Endothelial cell of umbilical vein (primary cell): ENCODE results near the gene TOR1B. TPM values are rescaled to one million over a fixed set of nuclear protein-coding genes. Genes with fewer than 3 reads are reported as not detected.

ENCODE experiments used
- BruUV-seq: library from RNA; stranded (reverse); fragments of 400-500 nt; replicated peaks from 2 replicates; lab custom pipeline; 2021; lab: Mats Ljungman, UMichigan
- CTCF ChIA-PET: fragments of 300-600, 350-600 bp; sonication (Branson Sonifier 250); formaldehyde crosslinking; loops from one replicate; lab custom pipeline; 2021; ENCODE audit warnings: antibody characterized with exemption, inconsistent platforms; lab: Charles Lee
- POLR2A ChIA-PET: fragments of 300-600, 350-600 bp; sonication (Branson Sonifier 250); formaldehyde crosslinking; loops from one replicate; lab custom pipeline; 2021; ENCODE audit warnings: antibody characterized with exemption, inconsistent platforms; lab: Charles Lee
- DNase-seq: peaks from one replicate; pipeline ENCODE4 v3.0.0-alpha.2; 2011; ENCODE audit warnings: low read depth, low spot score
- FAIRE-seq: peaks from 2 replicates; lab custom pipeline; 2011; peaks lifted over from hg19 to GRCh38; lab: Jason Lieb, UNC
- H2AFZ ChIP-seq: 2 replicates; pipeline ENCODE4 v1.6.0; 2012; ENCODE audit warnings: low read depth, low read length, control low read depth, inconsistent platforms
- H3K27ac ChIP-seq: 2 replicates; pipeline ENCODE4 v1.5.1; 2011; ENCODE audit warnings: low read depth, mild to moderate bottlenecking, control low read depth, low read length, moderate library complexity; ENCODE audit not compliant: insufficient read depth
- H3K27me3 ChIP-seq, 2 experiments: 2 replicates each; pipeline versions ENCODE4 v1.6.0 to v1.6.1; 2011; ENCODE audit warnings: low read length in 2 of 2, mixed read lengths in 1 of 2; ENCODE audit not compliant: control insufficient read depth in 2 of 2, insufficient read depth in 2 of 2
- H3K36me3 ChIP-seq, 2 experiments: 2 replicates in 1 of 2; 3 replicates in 1 of 2; pipeline ENCODE4 v1.5.1; 2011; ENCODE audit warnings: low read length in 2 of 2, mild to moderate bottlenecking in 1 of 2, moderate library complexity in 1 of 2; ENCODE audit not compliant: control insufficient read depth in 2 of 2, insufficient read depth in 2 of 2; ENCODE audit errors: extremely low read depth in 1 of 2
- H3K4me1 ChIP-seq: 3 replicates; pipeline ENCODE4 v1.5.1; 2011; ENCODE audit warnings: mild to moderate bottlenecking, low read length; ENCODE audit not compliant: control insufficient read depth, insufficient read depth; ENCODE audit errors: extremely low read depth
- H3K4me2 ChIP-seq: 2 replicates; pipeline ENCODE4 v1.6.1; 2011; ENCODE audit warnings: low read length, control low read depth, mixed read lengths; ENCODE audit not compliant: insufficient read depth
- H3K4me3 ChIP-seq, 3 experiments: fragments of 200-600 bp in 1 of 3; sonication (generic), shearing (Covaris generic) in 1 of 3; replicated peaks in 1 of 3; 2 replicates each; pipeline ENCODE4 v1.5.1; 2011 to 2016; ENCODE audit warnings: control low read depth in 3 of 3, low read length in 3 of 3, mild to moderate bottlenecking in 2 of 3, inconsistent platforms in 1 of 3, low read depth in 1 of 3, moderate library complexity in 1 of 3; ENCODE audit not compliant: insufficient read depth in 1 of 3
- H3K79me2 ChIP-seq: 2 replicates; pipeline ENCODE4 v1.6.0; 2012; ENCODE audit warnings: low read length, inconsistent platforms; ENCODE audit not compliant: control insufficient read depth, insufficient read depth
- H3K9ac ChIP-seq: replicated peaks from 2 replicates; pipeline ENCODE3; 2011; ENCODE audit warnings: low read length, control low read depth; ENCODE audit not compliant: insufficient read depth; ENCODE audit errors: extremely low read depth
- H3K9me1 ChIP-seq: replicated peaks from 3 replicates; pipeline ENCODE4 v1.6.0; 2011; ENCODE audit warnings: mild to moderate bottlenecking, low read length; ENCODE audit not compliant: control insufficient read depth, insufficient read depth; ENCODE audit errors: extremely low read depth
- H3K9me3 ChIP-seq: replicated peaks from 2 replicates; pipeline ENCODE4 v1.5.1; 2012; ENCODE audit warnings: low read length, inconsistent platforms; ENCODE audit not compliant: control insufficient read depth, insufficient read depth
- H4K20me1 ChIP-seq: replicated peaks from 2 replicates; pipeline ENCODE3; 2011; ENCODE audit warnings: mild to moderate bottlenecking, low read length; ENCODE audit not compliant: control insufficient read depth, insufficient read depth; ENCODE audit errors: extremely low read depth
- EZH2 ChIP-seq: IDR thresholded peaks from 2 replicates; pipeline ENCODE4 v1.6.1; 2012; ENCODE audit warnings: borderline replicate concordance, low read depth, mild to moderate bottlenecking, moderate library complexity, low read length, inconsistent platforms; ENCODE audit not compliant: severe bottlenecking
- FOS ChIP-seq: IDR thresholded peaks from 2 replicates; pipeline ENCODE4 v1.6.1; 2011; ENCODE audit warnings: mild to moderate bottlenecking, low read length, moderate library complexity, borderline replicate concordance; ENCODE audit not compliant: insufficient read depth
- GATA2 ChIP-seq: IDR thresholded peaks from 2 replicates; pipeline ENCODE4 v1.7.0; 2011; ENCODE audit warnings: low read depth, mild to moderate bottlenecking, moderate library complexity, mixed read lengths, low read length; ENCODE audit not compliant: insufficient read length, insufficient read depth
- JUN ChIP-seq: IDR thresholded peaks from 2 replicates; pipeline ENCODE4 v1.6.1; 2011; ENCODE audit warnings: borderline replicate concordance, low read depth; ENCODE audit not compliant: insufficient read length, insufficient read depth
- MYC ChIP-seq: IDR thresholded peaks from one replicate; pipeline ENCODE4 v1.6.1; 2011; ENCODE audit warnings: mild to moderate bottlenecking, low read depth, low read length
- POLR2A ChIP-seq: IDR thresholded peaks from 2 replicates; pipeline ENCODE4 v1.6.1; 2012; ENCODE audit warnings: low read depth, mild to moderate bottlenecking, control low read depth, low read length
- POLR2AphosphoS5 ChIP-seq: IDR thresholded peaks from 2 replicates; pipeline ENCODE4 v1.6.1; 2012; ENCODE audit warnings: low read depth, mild to moderate bottlenecking, control low read depth, low read length, moderate library complexity; ENCODE audit not compliant: insufficient read depth
- dilution Hi-C: fragments of 300-500 bp; cut with MboI; formaldehyde crosslinking; loops from one replicate; pipeline ENCODE4 v1.15.0; 2019; ENCODE audit warnings: low sequenced_read_pairs; ENCODE audit not compliant: extremely low pct_ligation_motif_present
- intact Hi-C: fragments of 100-400 bp; cut with micrococcal nuclease; formaldehyde crosslinking; loops from one replicate; pipeline ENCODE4 v1.10.0; 2022
- polyA plus RNA-seq, 4 experiments: library from polyadenylated mRNA; depleted of rRNA in 3 of 4; stranded (reverse) in 3 of 4; unstranded in 1 of 4; fragments of >200 nt; gene quantifications; 2 replicates each; pipeline versions ENCODE4 v1.2.1 to v1.2.3, GENCODE V29; 2011 to 2012; ENCODE audit warnings: missing spikeins in 1 of 4
- total RNA-seq: library from RNA; stranded (reverse); gene quantifications from 2 replicates; pipeline ENCODE4 v1.2.3, GENCODE V29; 2021
- TF ChIP-seq, protein P1 (sequence below), 2 donors: IDR thresholded peaks; 1 replicate in 1 of 2; 2 replicates in 1 of 2; pipeline ENCODE4 v1.5.1; 2011; ENCODE audit warnings: low read length in 2 of 2, mild to moderate bottlenecking in 2 of 2, moderate library complexity in 2 of 2, control low read depth in 1 of 2, inconsistent platforms in 1 of 2, low read depth in 1 of 2; ENCODE audit not compliant: insufficient read depth in 1 of 2; ENCODE audit errors: extremely low read depth in 1 of 2
- TF ChIP-seq, protein P2 (sequence below): IDR thresholded peaks from 2 replicates; pipeline ENCODE4 v1.6.1; 2011; ENCODE audit not compliant: insufficient read depth, insufficient read length

TOR1B gene
- total and polyA plus RNA-seq, 2 donors (not counting 3 experiments of a cell fraction or from before 2014, with no cell fraction given): 27.0 to 29.5 TPM

DNA sequence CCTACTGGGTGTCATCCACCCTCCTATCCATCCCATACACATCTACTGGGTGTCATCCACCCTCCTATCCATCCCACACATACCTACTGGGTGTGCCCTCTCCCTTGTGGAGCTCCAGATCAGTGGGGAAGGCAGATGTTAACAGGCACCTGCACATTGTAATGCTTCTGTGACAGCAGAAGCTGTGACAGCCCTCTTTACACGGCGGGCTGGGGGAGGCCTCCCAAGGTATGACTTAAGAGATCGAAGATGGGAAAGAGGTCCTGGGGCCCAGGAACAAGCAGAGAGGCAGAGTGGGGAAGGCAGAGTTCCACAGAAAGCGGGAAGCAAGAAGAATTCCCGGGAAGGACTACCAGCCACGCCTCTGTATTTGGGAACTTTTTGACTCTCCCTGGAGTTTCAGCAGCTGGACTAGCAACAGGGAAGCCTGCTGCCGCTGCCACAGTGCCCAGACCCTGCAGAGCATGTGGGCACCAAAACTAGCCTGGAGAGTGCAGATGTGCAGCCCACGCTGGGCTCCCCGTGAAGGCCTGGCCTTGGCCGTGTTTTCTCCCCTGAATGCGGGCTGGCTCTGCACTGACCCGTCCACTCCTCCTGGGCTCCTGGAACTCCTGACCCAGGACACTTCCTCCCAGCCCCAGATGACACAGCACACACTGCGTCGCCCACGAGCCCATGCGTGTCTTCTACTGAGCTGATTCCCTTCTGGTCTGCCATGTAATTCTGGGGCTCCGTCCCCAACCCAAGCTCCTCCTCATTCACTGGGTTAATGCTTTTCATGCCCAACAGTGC, 11.6 kb downstream of the TOR1B start:
- H3K4me1 ChIP-seq: no peaks in the 10 kb centered on the region
- TF ChIP-seq FOS (no peak), GATA2 (no peak), POLR2A (peak; percentile 36)
- H3K79me2 ChIP-seq: no peaks in the 10 kb centered on the region
- H3K27me3 ChIP-seq: no peaks in the 10 kb centered on the region
- no peaks in the 10 kb centered on the region for H4K20me1 ChIP-seq
- no peak overlapping the region for H3K9ac ChIP-seq
- CTCF ChIA-PET: no interaction called here
- no peak for FAIRE-seq
- BruUV-seq: no TSS peak
- peaks cover 10 to 21% of the 10 kb centered on the region in 2 experiments for H3K36me3 ChIP-seq
- no peaks in the 10 kb centered on the region for H3K9me1 ChIP-seq
- POLR2A ChIA-PET: no interaction called here
- intact Hi-C loops: no loop called here
- dilution Hi-C loops: no loop called here
- no peak overlapping the region for H3K4me3 ChIP-seq
- DNase-seq: no peak
- no peak overlapping the region for H3K4me2 ChIP-seq
- H2AFZ ChIP-seq: no peak overlapping the region
- H3K27ac ChIP-seq: no peak overlapping the region
- no peaks in the 10 kb centered on the region for H3K9me3 ChIP-seq

DNA sequence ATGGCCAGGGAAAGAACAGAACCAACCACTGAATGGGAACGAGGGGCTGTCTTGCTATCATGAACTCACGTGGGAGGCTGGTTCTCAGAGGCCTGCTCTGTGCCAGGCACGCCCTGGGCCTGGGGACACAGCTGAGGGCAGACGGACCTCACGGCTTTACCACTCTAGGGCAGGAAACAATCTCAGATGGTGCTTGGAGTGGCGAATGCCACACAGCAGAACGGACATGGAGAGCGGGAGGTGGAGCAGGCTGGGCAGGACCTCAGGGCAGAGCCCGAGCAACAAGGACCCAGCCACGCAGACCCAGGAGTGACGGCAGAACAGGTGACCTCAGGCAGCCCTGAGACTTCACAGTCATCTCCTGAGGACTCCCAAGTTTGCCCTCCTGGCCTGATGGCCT, 12.3 kb downstream of the TOR1B start:
- Histone ChIP-seq H3K4me2 (no peak overlapping the region), H3K27ac (no peak overlapping the region), H3K27me3 (no peaks in the 10 kb centered on the region), H3K4me1 (no peaks in the 10 kb centered on the region), H3K9me1 (no peaks in the 10 kb centered on the region), H3K4me3 (no peak overlapping the region), H3K9ac (no peak overlapping the region), H4K20me1 (no peaks in the 10 kb centered on the region), H3K79me2 (no peaks in the 10 kb centered on the region), H3K9me3 (no peaks in the 10 kb centered on the region), H2AFZ (no peak overlapping the region), H3K36me3 (peaks cover 9 to 22% of the 10 kb centered on the region in 2 experiments)
- POLR2A ChIA-PET: no interaction called here
- CTCF ChIA-PET: no interaction called here
- no peak for DNase-seq
- no peak for FAIRE-seq
- TF ChIP-seq GATA2 (no peak), POLR2AphosphoS5 (no peak), EZH2 (no peak), FOS (no peak), POLR2A (no peak), JUN (no peak), MYC (no peak)
- TF ChIP-seq, protein P1, sequence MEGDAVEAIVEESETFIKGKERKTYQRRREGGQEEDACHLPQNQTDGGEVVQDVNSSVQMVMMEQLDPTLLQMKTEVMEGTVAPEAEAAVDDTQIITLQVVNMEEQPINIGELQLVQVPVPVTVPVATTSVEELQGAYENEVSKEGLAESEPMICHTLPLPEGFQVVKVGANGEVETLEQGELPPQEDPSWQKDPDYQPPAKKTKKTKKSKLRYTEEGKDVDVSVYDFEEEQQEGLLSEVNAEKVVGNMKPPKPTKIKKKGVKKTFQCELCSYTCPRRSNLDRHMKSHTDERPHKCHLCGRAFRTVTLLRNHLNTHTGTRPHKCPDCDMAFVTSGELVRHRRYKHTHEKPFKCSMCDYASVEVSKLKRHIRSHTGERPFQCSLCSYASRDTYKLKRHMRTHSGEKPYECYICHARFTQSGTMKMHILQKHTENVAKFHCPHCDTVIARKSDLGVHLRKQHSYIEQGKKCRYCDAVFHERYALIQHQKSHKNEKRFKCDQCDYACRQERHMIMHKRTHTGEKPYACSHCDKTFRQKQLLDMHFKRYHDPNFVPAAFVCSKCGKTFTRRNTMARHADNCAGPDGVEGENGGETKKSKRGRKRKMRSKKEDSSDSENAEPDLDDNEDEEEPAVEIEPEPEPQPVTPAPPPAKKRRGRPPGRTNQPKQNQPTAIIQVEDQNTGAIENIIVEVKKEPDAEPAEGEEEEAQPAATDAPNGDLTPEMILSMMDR (IDR thresholded peaks at IDR 0.05; ENCODE audit: extremely low read depth in 1 of 2, insufficient read depth in 1 of 2, low read depth in 1 of 2, low read length in 2 of 2): no peak
- TF ChIP-seq, protein P2, sequence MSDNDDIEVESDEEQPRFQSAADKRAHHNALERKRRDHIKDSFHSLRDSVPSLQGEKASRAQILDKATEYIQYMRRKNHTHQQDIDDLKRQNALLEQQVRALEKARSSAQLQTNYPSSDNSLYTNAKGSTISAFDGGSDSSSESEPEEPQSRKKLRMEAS: no peak
- BruUV-seq: no TSS peak
- dilution Hi-C loops: no loop called here
- intact Hi-C loops: no loop called here
